CD4-positive, alpha-beta T cell treated with Interleukin-2 at 100 ng/mL for 4 hours (primary cell): ENCODE results near the gene ZNF22.
"Not testable (repeated sequence)": the region's sequence is repeated elsewhere in the genome, so short reads cannot be mapped to it uniquely, and the experiment has no call there.

ENCODE experiments used
- DNase-seq: peaks from one replicate; pipeline ENCODE4 v3.0.0-alpha.2; 2020; ENCODE audit warnings: low spot score

The ZNF22 gene

DNA sequence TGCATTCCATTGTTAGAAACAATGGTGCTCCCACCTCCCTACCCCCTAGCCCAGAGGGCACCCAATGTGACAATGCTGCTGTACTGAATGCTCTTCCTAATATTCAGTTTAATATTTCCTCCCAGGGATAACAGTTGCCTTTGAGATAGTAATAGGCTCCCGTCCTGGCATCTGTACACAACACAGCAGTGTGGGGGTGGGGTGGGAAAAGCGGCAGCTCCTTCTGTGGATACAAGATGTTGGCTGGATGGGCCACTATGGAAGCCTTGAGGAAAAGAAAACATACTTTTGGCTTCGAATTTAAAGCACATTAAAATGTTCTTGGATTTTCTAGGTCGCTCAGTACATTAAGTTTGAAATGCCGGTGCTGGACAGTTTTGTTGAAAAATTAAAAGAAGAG is 9.2 kb upstream of the ZNF22 start:
- DNase-seq, result no peak

DNA sequence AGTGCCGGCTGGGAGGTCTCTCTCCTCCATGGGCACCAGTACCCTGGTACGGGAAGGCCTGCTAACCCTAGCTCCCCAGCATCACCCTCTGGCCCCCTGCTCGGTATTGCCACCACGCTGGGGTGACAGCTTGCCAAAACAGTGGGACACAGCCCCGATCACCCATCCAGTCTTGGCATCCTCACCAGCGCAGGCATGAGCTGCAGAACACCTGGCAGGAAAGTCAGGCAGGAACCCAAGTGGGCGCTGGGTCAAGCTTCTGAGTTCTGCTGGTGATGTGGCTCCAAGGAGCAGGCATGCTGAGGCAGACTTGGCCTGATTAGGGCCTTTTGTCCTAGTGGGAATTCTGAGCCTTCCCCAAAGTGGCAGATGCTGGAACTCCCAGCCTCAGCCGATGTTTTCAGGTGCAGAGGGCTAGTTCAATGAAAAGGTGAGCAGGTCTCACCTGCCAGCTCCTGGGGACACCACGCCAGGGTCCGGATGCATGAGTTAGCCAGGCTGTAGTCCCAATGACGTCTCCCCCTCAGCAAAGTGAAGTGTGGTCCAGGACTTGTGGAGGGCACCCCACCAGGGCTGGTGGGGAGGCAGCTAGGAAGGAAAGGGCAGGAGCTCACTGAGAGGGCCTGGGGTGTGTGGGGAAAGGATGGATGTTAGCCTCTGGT is 8.5 kb upstream of the ZNF22 start:
- no peak for DNase-seq

DNA sequence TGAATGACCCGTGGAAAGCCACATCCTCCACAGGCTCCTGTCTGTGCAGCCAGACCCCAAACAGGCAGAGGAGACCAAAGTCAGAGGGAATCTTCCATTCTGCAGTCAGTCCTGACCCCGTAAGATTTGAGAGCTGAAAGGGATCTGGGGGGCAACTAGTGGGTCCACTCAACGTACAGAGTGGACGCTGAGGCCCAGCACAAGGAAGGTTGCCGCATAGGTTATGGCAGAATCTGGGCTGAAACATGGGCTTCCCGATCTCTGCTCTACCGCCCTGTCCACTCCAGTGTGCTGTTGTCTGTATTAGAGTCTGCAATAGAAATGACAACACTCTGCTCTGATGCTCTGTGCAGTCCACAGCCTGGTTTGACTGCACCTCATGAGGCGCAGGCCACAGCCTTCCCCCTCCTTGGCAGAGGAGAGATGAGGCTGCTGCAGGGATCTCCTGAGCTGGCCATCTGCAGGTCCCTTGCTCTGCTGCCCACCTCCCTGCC is 7.9 kb upstream of the ZNF22 start:
- no peak for DNase-seq

DNA sequence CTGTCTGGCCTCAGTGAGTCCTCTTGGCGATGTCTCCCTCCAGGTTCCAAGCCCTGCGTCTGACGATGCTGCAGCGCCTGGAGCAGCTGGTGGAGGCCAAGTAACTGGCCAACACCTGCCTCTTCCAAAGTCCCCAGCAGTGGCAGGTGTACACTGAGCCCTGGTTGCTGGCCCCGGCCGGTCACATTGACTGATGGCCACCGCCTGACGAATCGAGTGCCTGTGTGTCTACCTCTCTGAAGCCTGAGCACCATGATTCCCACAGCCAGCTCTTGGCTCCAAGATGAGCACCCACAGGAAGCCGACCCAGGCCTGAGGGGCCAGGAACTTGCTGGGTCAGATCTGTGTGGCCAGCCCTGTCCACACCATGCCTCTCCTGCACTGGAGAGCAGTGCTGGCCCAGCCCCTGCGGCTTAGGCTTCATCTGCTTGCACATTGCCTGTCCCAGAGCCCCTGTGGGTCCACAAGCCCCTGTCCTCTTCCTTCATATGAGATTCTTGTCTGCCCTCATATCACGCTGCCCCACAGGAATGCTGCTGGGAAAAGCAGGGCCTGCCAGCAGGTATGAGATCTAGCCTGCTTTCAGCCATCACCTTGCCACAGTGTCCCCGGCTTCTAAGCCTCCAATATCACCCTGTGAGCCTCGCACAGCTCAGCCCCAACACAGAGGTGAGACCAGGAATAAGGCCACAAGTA is 7.3 kb upstream of the ZNF22 start:
- no peak for DNase-seq

DNA sequence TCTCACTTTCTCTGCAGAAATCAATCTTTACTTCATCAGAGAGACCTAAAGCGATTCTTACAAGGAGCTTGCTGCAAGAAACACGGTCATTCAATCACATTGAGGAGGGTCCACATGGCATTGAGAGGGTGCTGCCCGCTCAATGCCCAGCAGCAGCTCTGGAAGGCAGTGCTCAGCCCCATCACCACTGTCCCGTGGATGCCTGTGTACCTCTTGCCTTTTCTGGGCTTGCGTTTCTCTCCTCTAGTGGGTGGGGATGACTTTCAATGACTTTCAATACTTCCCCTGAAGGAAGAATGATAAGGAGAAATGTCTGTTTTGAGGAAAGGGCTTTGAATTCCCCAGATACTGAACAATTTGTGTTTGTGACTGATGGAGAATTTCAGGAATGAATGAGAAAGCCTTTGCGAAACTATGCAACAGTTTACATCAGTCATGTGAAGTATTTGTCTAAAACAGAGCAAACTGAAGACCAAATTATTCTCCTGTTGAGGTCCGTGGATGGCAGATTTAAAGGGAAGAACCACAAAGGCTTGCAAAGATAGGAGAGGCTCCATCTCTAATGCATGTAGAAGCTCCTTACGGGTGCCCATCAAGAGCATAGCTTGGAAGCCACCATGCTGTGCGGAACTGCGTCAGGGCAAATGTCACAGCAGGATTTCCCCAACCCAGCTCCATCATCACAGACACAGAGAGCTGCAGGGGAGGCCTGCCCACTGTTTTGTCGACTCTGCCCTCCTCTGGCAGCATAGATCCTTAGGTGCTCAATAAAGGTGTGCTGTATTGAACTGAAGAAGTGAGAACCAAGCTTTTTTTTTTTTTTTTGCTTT is 6.6 kb upstream of the ZNF22 start:
- DNase-seq, result no peak

DNA sequence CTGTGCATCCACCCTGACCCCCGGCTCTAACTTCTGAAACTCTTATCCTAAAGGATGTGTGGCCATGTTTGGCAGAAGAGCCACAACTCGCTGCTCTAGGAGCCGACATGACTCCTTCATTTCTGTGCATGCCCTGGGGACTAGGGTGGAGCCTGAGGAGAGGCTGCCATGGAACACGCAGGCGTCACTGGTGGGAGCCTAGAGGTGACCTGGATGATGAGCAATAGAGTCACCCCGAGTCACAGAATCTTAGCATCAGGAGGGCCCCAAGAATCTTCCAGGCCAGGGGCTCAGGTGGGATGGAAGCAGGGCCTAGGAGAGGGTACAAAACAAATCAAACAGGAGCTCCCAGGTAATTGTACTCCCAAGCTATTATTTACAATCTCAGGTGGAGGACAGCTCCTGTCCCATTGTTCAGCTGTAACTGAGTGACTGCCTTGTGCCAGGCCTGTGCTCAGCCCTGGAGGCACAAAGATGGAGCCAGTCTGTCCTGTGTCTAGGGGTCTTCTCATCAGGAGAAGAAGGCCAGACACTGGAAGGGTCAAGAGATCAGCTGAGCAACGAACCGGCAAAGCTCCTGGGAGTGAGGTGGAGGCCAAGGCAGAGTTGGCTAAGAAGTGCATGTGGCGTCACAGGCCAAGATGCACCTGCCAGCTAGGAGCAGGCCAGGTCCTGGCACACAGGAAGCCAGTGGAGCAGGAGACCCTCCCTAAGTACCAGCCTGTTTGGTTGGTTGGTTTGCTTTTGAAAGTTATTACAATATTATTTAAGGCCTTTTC is 5.8 kb upstream of the ZNF22 start:
- DNase-seq, result no peak

DNA sequence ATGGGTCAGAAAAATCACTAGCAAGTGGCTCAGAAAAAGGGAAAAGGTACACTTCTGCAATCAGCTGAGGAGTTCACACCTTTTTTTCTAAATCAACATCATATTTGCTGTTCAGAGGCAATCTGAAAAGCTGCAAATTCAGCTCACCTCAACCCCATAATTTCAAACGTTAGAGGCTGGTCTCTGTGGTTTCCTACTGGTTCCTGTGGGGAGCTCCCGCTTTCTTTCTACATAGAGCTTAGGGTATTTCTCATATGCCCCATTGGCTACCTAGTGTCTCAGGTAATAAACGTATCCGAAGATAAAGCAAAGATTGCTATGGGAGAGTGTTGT is 5.2 kb upstream of the ZNF22 start:
- DNase-seq, result no peak

DNA sequence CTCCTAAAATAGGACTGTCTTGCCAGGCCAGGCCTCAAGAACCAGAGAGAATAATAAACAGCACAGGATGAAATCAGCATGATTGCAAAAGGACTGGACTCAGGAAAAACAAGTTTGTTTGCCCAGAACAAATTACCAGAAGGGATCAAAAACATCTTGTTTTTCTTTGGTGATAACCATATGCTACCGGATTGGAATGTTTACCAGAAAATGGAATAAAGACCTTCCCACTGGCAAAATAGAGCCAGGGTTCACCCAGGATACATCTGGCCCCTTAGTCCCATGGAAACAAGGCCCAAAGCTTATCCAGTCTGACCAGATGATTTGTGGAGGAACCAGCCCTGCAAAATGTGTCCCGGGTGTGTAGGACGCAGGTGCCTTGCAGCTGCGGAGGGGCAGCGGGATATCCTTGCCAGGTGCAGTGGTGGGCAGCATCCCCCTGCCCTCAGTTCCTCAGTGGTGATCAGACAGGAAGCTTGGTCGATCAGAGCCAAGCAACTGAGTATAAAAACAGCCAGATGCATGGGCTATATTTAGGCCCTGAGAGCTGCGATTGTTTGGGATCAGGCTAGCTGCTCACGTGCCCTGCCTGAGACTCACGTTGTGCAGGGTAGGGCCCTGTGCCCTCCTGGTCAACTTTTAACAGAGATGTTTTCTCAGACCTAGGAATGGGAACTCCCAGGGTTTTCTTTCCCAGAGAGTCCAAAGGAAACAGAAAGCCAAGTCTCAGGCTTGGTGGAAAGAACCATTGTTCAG is 4.6 kb upstream of the ZNF22 start:
- DNase-seq, result no peak

DNA sequence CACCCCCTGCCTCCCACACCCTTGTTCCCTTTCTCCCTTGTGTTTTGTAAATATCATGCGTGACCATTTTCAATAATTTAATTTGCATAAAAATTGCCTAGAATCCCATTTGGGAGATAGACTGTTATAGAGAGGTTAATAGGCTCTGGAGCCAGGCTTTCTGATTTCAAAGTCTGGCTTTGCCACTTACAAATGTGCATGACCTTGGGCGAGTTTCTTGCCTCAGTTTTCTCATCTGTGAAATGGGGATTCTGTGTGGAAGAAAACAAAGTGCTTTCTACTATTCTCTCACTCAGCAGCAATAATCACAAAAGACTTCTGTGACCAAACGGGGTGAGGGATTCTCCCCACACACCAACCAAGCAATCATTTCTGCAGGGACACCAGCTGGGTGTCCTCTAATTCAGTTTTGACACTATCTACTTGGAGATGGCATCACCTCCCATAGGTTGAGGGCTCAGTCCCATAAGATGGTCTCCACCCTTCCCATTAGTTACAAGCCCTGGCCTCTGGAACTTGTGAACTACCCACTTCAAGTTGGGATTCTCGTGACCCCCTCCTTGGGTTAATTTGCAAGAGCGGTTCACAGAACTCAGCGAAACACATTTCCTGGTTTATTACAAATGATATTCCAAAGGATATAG is 3.5 kb upstream of the ZNF22 start:
- no peak for DNase-seq

DNA sequence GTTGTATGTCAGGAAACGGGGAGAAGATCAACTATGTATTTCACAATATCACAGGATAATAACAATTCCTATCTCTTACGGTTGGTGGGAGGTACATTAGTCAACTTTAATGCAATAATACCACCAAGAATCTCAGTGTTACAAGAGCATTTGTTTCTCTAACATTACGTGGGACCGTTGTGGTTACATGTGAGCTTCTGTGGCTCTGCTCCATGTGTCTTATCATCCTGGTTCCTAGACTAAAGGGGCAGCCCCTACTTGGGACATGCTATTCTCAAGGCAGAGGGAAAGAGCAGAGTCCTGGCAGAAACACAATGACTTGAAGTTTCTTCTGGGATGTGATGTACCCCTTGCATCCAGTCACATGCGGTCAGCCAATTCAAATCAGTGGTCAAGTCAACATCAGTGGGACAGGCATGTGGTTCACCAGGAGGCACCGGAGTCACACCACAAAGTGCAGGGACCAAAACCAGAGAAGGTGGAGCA is 2.5 kb upstream of the ZNF22 start:
- DNase-seq, result no peak

DNA sequence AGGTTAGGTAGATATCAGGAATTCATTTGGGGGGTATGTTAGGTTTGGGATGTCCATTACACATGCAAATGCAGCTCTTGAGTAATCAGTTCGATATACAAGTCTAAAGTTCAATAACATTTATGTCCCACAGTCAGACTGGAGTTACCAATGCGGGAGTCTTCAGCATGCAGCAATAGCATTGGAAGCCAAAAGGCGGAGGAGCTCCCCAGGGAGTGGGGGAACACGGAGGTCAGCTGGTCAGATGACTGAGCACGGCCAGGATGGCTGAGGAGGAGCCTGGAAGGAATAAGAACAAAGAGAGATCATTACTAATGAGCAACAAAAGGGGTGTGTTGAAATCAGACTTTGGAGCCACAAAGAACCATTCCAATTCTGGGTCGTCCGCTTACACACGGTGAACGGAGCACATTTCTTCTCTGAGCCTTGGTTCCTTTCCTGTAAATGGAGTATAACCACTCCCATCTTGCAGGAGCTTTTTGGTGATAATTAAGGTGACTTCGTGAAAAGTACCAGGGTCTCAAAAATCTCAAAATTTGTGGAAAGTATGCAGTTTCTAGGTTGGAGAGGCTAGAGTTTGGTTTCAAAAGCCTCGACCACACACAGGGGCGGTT is 478 bp upstream of the ZNF22 start:
- DNase-seq, result no peak

DNA sequence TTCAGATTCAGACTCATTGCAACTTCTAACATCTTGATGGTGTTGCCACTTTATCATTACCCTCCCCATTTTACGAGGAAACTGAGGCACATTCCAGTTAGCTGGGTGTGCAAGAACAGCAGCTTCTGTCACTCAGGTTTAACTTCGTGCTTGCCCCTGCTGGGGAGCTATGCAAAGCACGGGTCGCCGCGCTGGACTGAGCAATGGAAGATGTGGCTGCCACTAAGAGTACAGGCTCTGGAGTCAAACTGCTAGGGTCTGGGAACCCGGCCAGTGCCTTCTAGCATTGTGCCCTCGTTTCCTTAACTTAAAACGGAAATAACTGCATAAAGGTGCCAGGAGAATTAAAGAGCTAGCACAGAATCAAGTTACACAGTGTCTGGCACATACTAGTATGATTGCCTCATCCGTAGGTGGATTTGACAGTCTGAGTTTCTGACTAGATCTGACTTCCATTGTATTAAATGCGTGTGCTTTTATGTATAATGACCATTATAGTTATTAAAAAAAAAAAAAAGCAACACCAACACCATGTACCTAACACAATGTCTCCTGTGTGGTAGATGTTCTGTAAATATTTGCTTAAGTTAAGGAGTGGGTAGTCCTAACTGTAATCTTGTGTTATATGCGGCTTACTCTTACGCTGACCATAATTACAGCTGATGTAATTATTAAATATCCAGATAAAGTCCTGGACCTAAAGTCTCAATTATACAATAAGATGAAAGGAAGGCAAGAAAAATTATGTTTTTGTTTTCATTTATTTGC is 842 bp downstream of the ZNF22 start:
- DNase-seq, result peak; percentile 52

DNA sequence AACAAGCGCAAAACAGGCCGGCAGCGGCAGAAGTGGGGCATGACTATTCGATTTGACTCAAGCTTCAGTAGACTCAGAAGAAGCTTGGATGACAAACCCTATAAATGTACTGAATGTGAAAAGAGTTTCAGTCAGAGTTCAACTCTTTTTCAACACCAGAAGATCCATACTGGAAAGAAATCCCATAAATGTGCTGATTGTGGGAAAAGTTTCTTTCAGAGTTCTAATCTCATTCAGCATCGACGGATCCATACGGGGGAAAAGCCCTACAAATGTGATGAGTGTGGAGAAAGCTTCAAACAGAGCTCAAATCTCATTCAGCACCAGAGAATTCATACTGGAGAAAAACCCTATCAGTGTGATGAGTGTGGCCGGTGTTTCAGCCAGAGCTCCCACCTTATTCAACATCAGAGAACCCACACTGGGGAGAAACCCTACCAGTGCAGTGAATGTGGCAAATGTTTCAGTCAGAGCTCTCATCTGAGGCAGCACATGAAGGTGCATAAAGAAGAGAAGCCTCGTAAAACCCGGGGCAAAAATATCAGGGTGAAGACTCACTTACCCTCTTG is 2.8 kb downstream of the ZNF22 start:
- no peak for DNase-seq

DNA sequence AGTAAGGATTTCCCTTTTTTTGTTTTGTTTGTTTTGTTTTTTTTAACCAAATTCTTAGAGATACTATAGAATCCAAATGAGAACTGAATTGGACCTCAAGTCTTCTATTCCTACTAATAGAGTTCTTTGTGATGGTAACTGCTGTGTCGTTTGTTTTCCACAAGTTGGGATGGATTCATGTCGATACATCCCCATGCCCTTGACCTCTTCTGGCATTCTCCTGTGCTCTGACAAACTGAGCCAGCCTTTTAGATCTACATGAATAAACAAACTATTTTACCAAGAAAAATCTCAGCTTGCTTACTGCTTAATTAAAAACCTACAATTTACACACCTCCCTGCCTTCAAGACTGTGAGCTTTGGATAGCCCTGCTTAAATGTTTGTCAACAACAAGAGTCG is 3.9 kb downstream of the ZNF22 start:
- no peak for DNase-seq

DNA sequence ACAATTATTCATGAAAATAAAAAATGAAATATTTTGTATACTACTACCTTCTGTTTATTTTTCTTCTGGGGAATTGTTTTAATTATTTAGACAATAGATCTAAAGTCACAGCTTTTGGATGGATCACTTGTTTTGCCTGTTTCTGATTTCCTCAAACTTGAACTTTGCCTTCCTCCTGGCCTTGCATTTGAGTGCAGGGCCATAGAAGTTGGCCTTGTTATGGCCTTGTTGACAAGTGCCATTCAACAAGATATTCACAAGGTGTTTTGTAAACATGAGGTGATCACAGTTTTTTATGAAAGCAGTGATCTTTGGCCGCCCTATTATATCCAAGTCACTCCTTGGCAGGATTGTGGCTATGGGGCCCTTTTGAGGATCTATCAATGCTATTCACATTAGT is 4.6 kb downstream of the ZNF22 start:
- no peak for DNase-seq

DNA sequence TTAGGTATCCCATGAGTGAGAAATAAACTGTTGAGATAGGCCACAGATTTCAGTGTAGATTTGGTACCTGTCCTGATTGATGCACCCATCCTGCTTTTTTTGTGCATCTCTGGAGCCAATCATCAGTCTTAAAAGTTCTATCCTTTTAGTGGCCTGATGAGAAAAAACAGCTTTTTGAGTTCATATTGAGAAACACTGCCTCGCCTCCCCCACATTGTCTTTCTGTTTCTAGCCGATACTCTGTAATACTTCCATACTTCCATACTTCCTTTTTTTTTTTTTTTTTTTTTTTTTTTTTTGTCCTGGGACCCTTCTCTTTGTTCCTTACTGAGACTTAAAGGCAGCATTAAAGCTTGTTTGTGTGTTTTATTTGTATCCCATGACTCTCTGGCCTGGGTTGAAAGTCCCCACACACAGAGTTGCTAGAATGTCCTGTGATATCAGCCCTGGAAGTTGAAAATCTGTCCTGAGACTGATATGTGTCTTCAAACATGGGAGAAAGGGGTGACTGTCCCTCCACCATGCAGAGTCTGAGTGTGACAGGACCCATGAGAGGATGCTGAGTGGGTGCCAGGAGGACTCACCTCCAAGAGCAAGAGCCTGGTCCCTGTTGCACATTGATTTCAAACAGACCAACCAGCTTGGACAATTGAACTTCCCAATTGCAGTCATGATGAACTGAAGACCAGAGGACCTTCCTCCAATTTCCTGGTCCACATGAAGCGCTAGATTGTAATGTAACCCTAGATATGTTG is 5.7 kb downstream of the ZNF22 start:
- no peak for DNase-seq

DNA sequence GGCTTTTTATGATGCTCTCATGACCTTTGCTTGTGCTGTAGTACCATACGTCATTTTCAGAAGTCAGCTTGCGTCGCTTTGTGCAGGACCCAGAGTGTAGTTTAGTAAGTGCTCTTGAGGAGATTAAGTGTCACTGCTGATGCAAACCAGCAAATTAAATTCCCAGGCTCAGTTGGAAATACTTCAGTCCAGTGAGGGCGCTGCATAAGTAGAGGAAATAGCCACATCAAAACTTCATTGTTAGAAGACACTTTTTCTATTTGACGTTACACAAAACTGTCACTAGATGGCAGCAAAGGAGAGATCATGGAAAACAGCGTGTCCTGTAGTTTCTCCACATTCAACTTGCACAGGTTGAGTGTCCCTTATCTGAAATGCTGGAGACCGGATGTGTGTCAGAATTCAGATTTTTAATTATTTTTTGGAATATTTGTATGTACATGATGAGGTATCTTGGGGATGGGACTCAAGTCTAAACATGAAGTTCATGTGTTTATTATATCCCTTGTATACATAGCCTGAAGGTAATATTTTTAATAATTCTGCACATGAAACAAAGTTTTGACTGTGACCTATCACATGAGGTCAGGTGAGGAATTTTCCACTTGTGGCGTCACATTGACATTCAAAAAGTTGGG is 7.9 kb downstream of the ZNF22 start:
- DNase-seq, result peak; percentile 73

DNA sequence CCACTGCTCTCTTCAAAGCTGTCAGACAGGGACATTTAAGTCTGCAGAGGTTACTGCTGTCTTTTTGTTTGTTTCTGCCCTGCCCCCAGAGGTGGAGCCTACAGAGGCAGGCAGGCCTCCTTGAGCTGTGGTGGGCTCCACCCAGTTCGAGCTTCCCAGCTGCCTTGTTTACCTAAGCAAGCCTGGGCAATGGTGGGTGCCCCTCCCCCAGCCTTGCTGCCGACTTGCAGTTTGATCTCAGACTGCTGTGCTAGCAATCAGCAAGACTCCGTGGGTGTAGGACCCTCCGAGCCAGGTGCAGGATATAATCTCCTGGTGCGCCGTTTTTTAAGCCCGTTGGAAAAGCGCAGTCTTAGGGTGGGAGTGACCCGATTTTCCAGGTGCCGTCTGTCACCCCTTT is 13.8 kb downstream of the ZNF22 start:
- DNase-seq, result not testable (repeated sequence)
